WTC11 (cell line): ENCODE measurements around the gene DYNLT3.

Experiments used
- CREB1 ChIP-seq: sonication (generic); formaldehyde crosslinking; IDR thresholded peaks from 2 replicates; pipeline ENCODE4 v1.8.0; 2023; ENCODE audit warnings: mild to moderate bottlenecking, missing genetic modification reagents
- CTCF ChIP-seq: fragments of 200-600 bp; IDR thresholded peaks from 2 replicates; pipeline ENCODE4 v1.8.0; 2022; ENCODE audit warnings: antibody characterized with exemption
- ELF4 ChIP-seq: sonication (generic); formaldehyde crosslinking; IDR thresholded peaks from 2 replicates; pipeline ENCODE4 v1.8.1; 2022; ENCODE audit warnings: low read depth, mild to moderate bottlenecking, moderate library complexity, missing genetic modification reagents
- FOXJ3 ChIP-seq: sonication (generic); formaldehyde crosslinking; IDR thresholded peaks from 2 replicates; pipeline ENCODE4 v1.9.0; 2021; ENCODE audit warnings: missing genetic modification reagents, mild to moderate bottlenecking, borderline replicate concordance
- IRF2 ChIP-seq: sonication (generic); formaldehyde crosslinking; IDR thresholded peaks from 2 replicates; pipeline ENCODE4 v1.8.0; 2022; ENCODE audit warnings: low read depth, missing genetic modification reagents, borderline replicate concordance
- MAX ChIP-seq: sonication (generic); formaldehyde crosslinking; IDR thresholded peaks from 2 replicates; pipeline ENCODE4 v1.8.0; 2022; ENCODE audit warnings: mild to moderate bottlenecking, missing genetic modification reagents
- NFATC4 ChIP-seq: fragments of 250-450 bp; sonication (Bioruptor Pico); IDR thresholded peaks from 2 replicates; pipeline ENCODE4 v1.9.0; 2021; ENCODE audit warnings: mild to moderate bottlenecking
- SP1 ChIP-seq: sonication (generic); formaldehyde crosslinking; conservative IDR thresholded peaks from 2 replicates; pipeline ENCODE4 v1.8.1; 2022; ENCODE audit warnings: missing genetic modification reagents
- TP53 ChIP-seq: sonication (generic); formaldehyde crosslinking; IDR thresholded peaks from 2 replicates; pipeline ENCODE4 v1.8.1; 2023; ENCODE audit warnings: mild to moderate bottlenecking, missing genetic modification reagents
- ZNF121 ChIP-seq: sonication (generic); formaldehyde crosslinking; IDR thresholded peaks from 2 replicates; pipeline ENCODE4 v1.8.0; 2023; ENCODE audit warnings: missing genetic modification reagents
- ZNF138 ChIP-seq: sonication (generic); formaldehyde crosslinking; conservative IDR thresholded peaks from 2 replicates; pipeline ENCODE4 v1.8.1; 2022; ENCODE audit warnings: mild to moderate bottlenecking, moderate library complexity, missing genetic modification reagents
- ZNF317 ChIP-seq: sonication (generic); formaldehyde crosslinking; IDR thresholded peaks from 2 replicates; pipeline ENCODE4 v1.8.1; 2023; ENCODE audit warnings: low read depth, mild to moderate bottlenecking, moderate library complexity, missing genetic modification reagents, borderline replicate concordance
- ZNF416 ChIP-seq: fragments of 250-450 bp; sonication (Bioruptor Pico); IDR thresholded peaks from 2 replicates; pipeline ENCODE4 v1.9.0; 2021; ENCODE audit warnings: mild to moderate bottlenecking, inconsistent platforms

GRCh38 chrX:37846141-37846540 lies 1.2 kb downstream of the DYNLT3 start:
- TF ChIP-seq CTCF (no peak), IRF2 (CRISPR knock-in tag) (no peak), TP53 (CRISPR knock-in tag) (no peak), ELF4 (CRISPR knock-in tag) (no peak), ZNF416 (CRISPR knock-in tag) (no peak), SP1 (CRISPR knock-in tag) (no peak), ZNF138 (CRISPR knock-in tag) (no peak), CREB1 (no peak), ZNF317 (CRISPR knock-in tag) (no peak), FOXJ3 (CRISPR knock-in tag) (no peak), MAX (CRISPR knock-in tag) (no peak), NFATC4 (no peak), ZNF121 (CRISPR knock-in tag) (no peak)
